Measurements from ENCODE around the gene DISP2.

DISP2 gene

DNA sequence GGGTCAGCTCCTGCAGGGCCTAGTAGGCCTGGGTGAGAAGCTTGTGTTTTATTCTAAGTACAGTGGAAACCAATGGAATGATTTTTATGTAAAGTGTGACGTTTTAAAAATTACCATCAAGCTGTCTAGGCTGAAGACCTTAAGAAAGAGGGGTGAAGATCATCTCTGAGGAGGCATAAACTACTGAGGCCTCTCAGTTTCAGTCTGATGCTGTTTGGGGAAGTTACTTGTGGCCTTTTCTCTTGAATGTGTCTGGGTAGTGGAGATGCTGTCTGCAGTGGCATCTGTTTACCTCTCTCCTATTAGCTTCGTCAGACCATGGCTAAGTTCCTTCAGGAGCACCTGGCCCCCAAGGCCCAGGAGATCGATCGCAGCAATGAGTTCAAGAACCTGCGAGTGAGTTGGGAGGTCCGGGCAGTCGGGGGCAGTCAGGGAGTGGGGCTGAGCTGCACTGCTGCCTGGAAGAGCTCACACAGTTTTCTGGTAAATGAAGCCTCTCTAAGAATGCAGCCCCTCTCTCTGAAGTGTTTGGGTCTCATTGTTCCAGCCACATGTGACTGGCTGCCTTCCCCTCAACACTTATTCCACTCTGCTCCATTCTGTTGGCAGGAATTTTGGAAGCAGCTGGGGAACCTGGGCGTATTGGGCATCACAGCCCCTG, 49.4 kb downstream of the DISP2 start (continued):
- TF ChIP-seq, protein P1, sequence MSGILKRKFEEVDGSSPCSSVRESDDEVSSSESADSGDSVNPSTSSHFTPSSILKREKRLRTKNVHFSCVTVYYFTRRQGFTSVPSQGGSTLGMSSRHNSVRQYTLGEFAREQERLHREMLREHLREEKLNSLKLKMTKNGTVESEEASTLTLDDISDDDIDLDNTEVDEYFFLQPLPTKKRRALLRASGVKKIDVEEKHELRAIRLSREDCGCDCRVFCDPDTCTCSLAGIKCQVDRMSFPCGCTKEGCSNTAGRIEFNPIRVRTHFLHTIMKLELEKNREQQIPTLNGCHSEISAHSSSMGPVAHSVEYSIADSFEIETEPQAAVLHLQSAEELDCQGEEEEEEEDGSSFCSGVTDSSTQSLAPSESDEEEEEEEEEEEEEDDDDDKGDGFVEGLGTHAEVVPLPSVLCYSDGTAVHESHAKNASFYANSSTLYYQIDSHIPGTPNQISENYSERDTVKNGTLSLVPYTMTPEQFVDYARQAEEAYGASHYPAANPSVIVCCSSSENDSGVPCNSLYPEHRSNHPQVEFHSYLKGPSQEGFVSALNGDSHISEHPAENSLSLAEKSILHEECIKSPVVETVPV (CRISPR knock-in tag; IDR thresholded peaks at IDR 0.05): no peak
- TF ChIP-seq ESRRG (CRISPR knock-in tag; IDR thresholded peaks at IDR 0.05): no peak

DNA sequence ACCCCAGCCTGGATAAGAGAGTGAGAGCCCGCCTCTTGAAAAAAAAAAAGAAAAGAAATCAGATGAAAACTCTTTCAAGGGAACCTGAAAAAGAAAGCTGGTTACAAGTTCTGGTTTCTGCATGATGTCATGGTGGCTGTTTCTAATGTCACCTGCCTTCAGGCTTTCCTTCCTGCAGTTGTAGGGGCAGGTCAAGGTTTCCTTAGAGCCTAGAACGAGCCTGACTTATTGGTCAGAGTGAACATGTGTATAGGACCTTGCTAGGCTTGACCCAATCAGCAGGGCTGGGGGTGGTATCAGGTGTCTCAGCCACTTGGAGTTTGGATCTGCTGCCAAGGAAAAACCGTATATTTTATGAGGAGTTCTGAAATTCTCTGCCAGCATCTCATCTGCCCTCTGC, 51.3 kb downstream of the DISP2 start:
- no peak for ATAC-seq
- TF ChIP-seq ZNF565 (CRISPR knock-in tag; conservative IDR thresholded peaks at IDR 0.05; ENCODE audit: low read depth): no peak
- TF ChIP-seq ZNF8 (CRISPR knock-in tag; IDR thresholded peaks at IDR 0.05): no peak
- no peak for TF ChIP-seq TOX (CRISPR knock-in tag; IDR thresholded peaks at IDR 0.05; ENCODE audit: borderline replicate concordance)
- TF ChIP-seq, protein P1 (CRISPR knock-in tag; IDR thresholded peaks at IDR 0.05): no peak
- TF ChIP-seq, protein P2, sequence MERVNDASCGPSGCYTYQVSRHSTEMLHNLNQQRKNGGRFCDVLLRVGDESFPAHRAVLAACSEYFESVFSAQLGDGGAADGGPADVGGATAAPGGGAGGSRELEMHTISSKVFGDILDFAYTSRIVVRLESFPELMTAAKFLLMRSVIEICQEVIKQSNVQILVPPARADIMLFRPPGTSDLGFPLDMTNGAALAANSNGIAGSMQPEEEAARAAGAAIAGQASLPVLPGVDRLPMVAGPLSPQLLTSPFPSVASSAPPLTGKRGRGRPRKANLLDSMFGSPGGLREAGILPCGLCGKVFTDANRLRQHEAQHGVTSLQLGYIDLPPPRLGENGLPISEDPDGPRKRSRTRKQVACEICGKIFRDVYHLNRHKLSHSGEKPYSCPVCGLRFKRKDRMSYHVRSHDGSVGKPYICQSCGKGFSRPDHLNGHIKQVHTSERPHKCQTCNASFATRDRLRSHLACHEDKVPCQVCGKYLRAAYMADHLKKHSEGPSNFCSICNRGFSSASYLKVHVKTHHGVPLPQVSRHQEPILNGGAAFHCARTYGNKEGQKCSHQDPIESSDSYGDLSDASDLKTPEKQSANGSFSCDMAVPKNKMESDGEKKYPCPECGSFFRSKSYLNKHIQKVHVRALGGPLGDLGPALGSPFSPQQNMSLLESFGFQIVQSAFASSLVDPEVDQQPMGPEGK (CRISPR knock-in tag; IDR thresholded peaks at IDR 0.05; ENCODE audit: borderline replicate concordance): no peak
- no peak for TF ChIP-seq ZFP3 (CRISPR knock-in tag; IDR thresholded peaks at IDR 0.05)
- TF ChIP-seq ZFP30 (CRISPR knock-in tag; IDR thresholded peaks at IDR 0.05): no peak
- no peak for TF ChIP-seq CSDC2 (CRISPR knock-in tag; IDR thresholded peaks at IDR 0.05)
- no peak for TF ChIP-seq SNAI2 (CRISPR knock-in tag; IDR thresholded peaks at IDR 0.05)
- TF ChIP-seq ISL1 (CRISPR knock-in tag; IDR thresholded peaks at IDR 0.05): no peak
- TF ChIP-seq, protein P3, sequence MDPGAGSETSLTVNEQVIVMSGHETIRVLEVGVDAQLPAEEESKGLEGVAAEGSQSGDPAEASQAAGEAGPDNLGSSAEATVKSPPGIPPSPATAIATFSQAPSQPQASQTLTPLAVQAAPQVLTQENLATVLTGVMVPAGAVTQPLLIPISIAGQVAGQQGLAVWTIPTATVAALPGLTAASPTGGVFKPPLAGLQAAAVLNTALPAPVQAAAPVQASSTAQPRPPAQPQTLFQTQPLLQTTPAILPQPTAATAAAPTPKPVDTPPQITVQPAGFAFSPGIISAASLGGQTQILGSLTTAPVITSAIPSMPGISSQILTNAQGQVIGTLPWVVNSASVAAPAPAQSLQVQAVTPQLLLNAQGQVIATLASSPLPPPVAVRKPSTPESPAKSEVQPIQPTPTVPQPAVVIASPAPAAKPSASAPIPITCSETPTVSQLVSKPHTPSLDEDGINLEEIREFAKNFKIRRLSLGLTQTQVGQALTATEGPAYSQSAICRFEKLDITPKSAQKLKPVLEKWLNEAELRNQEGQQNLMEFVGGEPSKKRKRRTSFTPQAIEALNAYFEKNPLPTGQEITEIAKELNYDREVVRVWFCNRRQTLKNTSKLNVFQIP (CRISPR knock-in tag; IDR thresholded peaks at IDR 0.05; ENCODE audit: borderline replicate concordance, low read depth): no peak
- TF ChIP-seq PPARA (CRISPR knock-in tag; IDR thresholded peaks at IDR 0.05; ENCODE audit: borderline replicate concordance): no peak
- TF ChIP-seq ESRRG (CRISPR knock-in tag; IDR thresholded peaks at IDR 0.05): no peak
- TF ChIP-seq GLIS3 (CRISPR knock-in tag; IDR thresholded peaks at IDR 0.05): no peak
- TF ChIP-seq, protein P4, sequence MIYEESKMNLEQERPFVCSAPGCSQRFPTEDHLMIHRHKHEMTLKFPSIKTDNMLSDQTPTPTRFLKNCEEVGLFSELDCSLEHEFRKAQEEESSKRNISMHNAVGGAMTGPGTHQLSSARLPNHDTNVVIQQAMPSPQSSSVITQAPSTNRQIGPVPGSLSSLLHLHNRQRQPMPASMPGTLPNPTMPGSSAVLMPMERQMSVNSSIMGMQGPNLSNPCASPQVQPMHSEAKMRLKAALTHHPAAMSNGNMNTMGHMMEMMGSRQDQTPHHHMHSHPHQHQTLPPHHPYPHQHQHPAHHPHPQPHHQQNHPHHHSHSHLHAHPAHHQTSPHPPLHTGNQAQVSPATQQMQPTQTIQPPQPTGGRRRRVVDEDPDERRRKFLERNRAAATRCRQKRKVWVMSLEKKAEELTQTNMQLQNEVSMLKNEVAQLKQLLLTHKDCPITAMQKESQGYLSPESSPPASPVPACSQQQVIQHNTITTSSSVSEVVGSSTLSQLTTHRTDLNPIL (CRISPR knock-in tag; IDR thresholded peaks at IDR 0.05; ENCODE audit: low read depth): no peak
- no peak for TF ChIP-seq RARB (CRISPR knock-in tag; IDR thresholded peaks at IDR 0.05)

DNA sequence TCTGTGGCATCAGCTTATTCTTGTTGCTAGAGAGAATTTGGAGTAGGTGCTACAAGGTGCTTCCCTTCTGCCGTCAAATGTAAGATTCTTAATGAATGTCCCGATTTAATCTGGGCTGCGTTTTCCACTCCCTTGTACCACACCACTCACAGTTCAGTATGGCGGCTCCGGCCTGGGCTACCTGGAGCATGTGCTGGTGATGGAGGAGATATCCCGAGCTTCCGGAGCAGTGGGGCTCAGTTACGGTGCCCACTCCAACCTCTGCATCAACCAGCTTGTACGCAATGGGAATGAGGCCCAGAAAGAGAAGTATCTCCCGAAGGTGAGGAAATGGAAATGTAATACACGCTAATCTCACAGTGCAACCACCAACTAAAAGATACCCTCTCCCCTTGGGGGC, 52.5 kb downstream of the DISP2 start:
- no peak for ATAC-seq
- TF ChIP-seq GLIS3 (CRISPR knock-in tag; IDR thresholded peaks at IDR 0.05) (no peak), ESRRG (CRISPR knock-in tag; IDR thresholded peaks at IDR 0.05) (no peak), OSR1 (CRISPR knock-in tag; IDR thresholded peaks at IDR 0.05) (no peak)
- TF ChIP-seq, protein P1 (CRISPR knock-in tag; IDR thresholded peaks at IDR 0.05): no peak
- TF ChIP-seq, protein P2 (CRISPR knock-in tag; IDR thresholded peaks at IDR 0.05; ENCODE audit: borderline replicate concordance): no peak

Measured in SK-N-SH treated with all-trans-retinoic acid at 6 μM for 48 hours (cell line).